ENCODE data around the gene PTPN14.

GRCh38 chr1:214473387-214473786, 78.0 kb downstream of the PTPN14 start:
- TF ChIP-seq TCF4 (CRISPR knock-in tag; IDR thresholded peaks at IDR 0.05; ENCODE audit: borderline replicate concordance) (no peak), RARB (CRISPR knock-in tag; IDR thresholded peaks at IDR 0.05) (no peak), PATZ1 (CRISPR knock-in tag; IDR thresholded peaks at IDR 0.05; ENCODE audit: borderline replicate concordance) (no peak), ZC3H10 (CRISPR knock-in tag; IDR thresholded peaks at IDR 0.05) (no peak)

Data from SK-N-SH treated with all-trans-retinoic acid at 6 μM for 48 hours (cell line).